IPS-NIHi11 (cell line): ENCODE results near the gene CCL20.
"Not testable (repeated sequence)": the region's sequence is repeated elsewhere in the genome, so short reads cannot be mapped to it uniquely, and the experiment has no call there.

Experiments used
- DNase-seq: peaks from one replicate; pipeline ENCODE4 v3.0.0; 2012; ENCODE audit warnings: mixed read lengths, low spot score

The CCL20 gene, protein sequence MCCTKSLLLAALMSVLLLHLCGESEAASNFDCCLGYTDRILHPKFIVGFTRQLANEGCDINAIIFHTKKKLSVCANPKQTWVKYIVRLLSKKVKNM

DNA sequence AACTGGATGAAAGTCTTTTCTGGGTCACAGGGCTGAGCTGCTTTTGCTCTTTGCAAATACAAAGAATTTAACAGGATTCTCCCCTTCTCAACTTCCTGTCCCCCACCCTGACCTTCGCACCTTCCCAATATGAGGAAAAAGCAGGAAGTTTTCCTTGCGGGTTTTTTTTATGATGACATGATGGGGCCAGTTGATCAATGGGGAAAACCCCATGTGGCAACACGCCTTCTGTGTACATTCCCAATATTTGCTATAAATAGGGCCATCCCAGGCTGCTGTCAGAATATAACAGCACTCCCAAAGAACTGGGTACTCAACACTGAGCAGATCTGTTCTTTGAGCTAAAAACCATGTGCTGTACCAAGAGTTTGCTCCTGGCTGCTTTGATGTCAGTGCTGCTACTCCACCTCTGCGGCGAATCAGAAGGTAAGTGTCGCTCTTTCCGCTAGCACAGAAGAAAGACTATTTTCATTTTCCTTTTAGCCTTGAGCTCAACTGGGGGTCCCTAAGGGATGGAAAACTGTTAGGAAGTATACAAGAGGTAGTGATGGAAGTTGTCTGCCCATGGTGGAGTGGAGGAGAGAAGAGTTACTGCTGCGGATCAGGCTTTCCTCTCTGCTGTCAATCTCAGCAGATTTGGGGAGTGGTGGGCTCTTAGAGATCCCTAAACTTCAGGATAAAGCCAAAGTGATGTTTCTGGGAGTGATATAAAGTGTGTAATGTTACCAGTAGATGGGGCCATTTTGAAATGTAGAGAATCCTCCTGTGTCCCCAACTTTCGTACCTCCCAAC lies at the start of gene CCL20:
CCL20 (plus strand) TSS at position 281 of the 792 bp plus-strand sequence; CDS start at position 351, 70 bp downstream.
- no peak for DNase-seq

DNA sequence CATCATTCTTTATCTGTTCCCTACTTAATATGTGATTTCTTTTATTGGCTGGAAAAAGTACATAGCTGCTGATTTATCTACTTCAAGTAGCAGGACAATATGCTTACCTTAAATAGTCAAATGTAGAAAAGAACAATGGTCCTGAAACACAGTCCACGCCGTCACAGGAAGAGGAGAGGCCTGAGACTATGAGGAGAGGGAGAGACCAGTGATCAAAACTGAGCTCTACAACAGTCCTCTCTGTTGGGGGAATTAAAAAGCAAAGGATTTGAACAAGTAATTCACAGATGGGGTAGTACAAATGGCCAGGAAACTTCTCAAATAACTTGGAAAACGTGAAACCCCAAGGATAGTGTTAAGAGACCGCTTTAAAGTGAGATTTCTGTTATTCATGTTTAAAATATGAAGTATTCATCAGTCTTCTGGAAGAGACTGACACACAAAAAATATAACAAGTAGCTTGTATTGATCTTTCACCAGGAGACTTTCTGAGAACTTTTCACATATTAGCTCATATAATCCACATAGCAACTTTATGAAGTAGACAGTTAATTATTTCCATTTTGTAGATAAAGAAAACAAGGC lies 47.8 kb upstream of the CCL20 start:
- no peak for DNase-seq

DNA sequence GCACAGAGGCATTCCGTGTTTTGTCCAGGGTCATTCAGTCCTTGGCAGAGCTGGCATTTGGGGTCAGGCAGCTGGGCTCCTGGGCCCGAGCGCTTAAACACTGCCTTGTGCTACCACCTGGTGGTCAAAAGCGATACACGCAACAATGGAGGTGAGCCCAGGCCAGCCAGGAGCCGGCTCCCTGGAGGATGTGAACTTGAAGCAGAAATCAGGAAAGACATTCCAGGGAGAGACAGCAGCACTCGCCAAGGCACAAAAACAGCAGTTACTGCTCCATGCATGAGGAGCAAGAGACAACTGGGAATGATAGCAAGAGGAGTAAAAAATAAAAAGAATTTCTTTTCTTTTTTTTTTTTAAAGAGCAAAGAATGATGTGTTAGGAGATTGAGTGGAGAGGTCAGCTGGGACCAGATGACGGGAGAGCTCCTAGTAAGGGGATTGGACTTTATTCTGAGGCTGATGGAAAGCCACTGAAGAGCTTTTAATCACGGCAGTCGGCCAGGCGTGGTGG lies 47.2 kb upstream of the CCL20 start:
- DNase-seq, result peak; percentile 88

DNA sequence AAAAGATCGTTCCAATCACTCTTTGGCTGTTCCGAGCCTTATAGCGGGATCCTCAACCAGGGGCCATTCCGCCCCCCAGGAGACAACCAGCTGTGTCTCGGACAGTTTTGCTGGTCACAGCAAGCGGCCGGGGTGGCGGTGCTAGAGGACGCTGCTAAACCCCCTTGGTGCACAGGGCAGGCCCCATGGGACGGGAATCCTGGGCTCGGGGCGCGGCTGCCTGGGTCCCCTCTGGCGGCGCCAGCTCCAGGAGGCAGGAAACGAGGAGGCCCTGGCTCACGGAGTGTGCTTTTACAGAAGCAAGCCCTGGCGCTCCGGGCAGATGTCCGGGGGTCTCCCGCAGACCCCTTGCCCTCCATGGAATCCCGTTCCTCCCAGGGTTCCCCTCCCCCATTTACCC lies 45.8 kb upstream of the CCL20 start:
- no peak for DNase-seq

DNA sequence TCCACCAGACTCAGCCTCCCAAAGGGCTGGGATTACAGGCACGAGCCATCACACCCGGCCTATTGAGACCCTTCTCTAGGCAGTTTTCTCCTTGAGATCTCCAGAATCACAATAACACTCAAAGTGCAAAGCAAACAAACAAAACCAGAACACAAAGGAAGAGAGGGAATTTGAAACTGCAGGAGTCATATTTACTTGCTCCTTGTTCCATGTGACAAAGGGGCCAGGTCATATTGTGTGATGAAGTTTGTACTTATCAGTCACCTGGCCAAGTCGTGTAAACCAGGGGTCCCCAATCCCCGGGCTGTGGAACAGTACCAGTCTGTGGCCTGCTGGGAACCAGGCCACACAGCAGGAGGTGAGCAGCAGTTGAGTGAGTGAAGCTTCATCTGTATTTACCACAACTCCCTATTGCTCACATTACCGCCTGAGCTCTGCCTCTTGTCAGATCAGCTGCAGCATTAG lies 41.4 kb upstream of the CCL20 start:
- no peak for DNase-seq

DNA sequence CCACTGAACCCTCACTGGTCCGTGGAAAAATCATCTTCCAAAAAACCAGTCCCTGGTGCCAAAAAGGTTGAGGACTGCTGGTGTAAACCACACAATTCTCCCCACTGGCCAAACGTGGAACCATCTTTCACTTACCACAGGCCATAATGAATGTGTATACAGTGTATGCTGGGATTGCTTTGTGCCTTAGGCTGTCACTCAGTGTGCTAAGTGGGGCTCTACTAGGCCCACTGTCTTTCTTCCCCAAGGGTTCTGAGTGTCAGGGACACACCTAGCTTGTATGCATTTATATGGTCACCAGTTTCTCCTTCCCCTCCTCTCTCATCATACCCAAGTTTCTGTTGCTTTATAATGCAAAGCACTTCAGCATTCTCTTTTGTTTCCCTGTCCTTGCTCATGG lies 40.7 kb upstream of the CCL20 start:
- DNase-seq, result no peak

DNA sequence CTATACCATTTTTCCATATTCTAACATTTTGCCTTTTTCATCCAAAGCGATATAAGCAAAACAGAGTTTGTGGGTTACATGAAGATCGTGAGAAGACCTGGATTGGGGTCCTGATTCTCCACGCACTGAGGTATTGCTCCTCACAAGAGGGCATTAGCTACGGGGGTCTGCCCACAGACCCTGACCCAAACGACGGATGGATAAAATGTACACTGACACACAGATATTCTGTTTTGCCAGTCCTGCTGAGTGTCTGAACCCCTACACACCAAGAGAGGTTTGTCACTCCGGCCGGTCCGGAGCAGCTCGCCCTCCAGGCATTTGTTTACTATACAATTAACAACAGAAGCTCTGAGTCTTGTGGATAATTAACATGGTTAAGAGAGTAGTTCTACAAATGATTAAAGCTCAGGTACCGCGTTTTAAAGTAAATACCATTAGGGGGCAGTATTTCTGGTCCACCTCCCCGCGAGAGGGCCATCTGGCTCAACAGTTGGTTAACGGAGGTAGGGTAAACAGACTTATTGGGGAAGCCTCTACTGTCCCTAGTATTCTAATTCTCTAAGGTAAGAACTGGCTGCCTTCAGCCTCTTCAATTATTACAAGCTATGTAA lies 39.5 kb upstream of the CCL20 start:
- peak; percentile 45 for DNase-seq

DNA sequence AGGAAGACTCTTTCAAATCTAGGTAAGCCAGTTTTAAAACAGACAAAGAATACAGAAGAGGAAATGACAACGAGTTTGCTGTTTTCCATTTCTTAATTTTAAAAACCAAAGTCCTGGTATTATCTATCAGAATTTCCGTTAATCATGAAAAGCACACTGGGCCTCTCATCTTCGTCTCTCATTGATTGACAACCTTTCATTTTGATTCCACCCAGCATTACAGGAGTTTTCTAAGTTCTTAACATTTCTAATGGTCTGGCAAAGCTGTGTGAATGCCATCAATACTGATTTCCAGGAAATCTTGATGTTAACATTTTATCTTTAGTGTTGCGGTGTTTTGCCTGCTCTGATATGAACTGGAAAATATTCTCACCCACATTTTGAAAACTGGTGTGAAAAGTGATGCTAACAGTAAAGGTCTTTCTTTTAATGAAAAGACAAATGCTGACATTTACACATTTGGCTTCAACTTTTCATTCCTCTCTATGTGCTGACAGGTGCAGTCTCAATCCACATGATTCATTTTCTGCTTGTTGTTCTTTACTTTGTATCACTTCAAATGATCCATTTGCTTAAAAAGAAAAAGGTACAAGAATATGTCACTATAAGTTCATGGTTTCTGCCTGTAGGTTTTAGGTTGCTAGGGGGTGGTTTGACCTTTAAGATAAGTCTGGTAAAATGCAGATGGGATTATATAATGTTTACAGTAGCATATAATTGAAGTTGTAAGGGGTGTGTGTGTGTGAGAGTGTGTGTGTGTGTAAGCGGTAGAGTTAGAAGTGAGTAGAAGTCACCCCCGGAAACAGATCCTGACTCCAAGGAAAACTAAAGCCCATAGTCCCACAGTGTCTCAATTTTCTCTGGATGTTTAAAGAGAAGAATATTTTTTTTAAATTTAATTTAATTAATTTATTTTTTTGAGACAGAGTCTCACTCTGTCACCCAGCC lies 38.5 kb upstream of the CCL20 start:
- DNase-seq, result no peak

DNA sequence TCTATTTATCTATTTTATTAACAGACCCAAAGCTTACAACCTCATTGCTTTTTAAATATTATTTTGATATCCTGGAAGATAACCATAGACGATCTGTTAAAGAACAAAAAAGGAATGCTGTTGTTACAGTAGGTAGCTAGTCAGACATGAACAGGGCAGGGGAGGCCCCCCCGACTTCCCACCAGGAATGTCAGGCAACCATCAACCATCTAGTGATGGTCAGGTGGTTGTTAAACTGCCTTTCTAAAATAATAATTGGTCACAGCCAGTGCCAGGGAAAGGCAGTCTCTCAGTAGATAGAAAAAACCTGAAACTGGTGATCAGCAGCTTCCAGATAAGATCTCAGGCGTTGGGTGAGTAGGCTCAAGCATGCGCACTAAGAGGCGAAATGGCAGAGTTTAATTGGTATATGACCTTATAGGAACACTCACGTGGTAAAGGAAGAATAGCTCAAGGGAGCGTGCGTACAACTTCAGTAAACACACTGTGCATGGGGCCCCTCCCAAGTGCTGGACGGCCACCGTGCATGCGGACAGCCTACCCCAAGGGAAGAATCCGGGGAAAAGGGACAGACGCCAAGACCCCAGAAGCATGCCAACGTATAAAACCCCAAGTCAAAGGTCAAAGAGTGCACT lies 32.5 kb upstream of the CCL20 start:
- DNase-seq, result no peak

DNA sequence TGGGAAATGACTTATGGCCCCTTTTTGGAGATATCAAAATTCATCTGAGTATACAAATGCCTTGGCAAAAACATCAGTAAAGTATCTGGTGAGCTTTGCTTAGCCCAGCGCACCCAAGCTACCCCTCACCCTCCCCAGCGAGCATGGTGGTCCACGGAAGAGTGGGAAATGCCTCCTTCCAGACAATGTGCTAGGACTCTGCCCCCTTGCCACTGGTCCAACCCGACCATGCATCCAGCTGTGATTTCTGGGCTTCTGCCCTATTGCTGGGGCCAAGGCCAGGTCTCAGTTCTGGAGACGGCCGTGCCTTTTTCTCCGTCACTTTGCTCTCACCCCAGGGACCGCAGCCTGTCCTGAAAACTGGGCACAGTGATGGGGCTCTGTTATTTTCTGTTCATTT lies 31.8 kb upstream of the CCL20 start:
- DNase-seq, result no peak

DNA sequence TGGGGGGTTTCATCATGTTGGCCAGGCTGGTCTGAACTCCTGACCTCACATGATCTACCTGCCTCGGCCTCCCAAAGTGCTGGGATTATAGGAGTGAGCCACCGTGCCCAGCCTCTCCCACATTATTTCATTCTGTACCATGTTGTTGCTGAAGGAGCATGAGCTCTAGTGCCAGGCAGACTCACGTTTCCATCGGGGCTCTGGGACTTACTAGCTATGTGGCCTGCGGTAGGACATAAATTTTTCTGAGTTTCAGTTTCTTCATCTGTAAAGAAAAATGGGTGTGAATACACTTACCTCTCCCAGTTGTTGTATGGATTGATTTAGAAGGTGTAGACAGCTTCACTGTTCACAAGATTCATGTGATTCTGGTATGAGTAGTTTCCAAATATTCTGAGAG lies 30.8 kb upstream of the CCL20 start:
- DNase-seq, result no peak

DNA sequence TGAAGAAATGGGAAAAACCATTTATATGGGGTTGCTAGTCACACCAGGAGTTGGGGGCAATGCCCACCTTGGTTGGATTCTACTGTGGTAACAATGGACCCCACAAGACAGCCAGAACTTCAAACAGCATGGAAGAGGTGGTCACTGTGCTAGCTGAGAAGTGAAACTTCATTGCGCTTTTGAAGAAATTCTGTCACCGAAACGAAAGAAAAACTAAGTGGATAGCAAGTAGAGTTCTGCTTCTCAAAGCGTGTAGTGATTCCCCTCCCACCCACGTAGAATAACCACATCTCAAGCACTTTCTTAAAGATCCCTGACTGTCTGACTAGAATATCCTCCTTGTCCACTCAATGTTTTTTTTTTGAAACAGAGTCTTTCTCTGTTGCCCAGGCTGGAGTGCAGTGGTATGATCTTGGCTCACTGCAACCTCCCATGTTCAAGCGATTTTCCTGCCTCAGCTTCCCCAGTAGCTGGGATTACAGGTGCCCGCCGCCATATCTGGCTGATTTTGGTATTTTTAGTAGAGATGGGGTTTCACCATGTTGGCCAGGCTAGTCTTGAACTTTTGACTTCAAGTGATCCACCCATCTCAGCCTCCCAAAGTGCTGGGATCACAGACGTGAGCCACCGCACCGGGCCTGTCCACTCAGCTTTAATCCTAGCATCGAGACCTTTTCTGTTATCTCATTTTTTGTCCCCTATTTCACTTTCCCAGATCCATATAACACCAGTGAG lies 30.1 kb upstream of the CCL20 start:
- DNase-seq, result no peak

DNA sequence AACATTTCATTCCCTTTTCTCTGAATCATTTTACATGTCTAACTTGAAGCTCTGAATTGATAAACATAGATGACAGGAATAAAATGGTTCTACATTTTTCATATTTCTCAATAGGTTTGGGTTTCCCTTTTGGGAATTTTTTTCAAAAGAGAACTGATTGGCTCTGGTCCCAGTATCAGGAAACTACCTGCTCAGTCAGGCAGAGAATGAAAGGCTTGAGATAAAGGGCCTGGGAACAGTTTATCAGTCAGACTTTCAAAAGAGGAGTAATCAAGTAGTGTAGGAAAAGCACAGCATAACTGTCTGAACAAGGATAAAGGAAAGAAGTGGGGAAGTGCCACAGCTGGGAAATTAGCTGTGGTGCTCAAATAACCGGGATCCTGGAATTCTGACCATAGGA lies 28.3 kb upstream of the CCL20 start:
- no peak for DNase-seq

DNA sequence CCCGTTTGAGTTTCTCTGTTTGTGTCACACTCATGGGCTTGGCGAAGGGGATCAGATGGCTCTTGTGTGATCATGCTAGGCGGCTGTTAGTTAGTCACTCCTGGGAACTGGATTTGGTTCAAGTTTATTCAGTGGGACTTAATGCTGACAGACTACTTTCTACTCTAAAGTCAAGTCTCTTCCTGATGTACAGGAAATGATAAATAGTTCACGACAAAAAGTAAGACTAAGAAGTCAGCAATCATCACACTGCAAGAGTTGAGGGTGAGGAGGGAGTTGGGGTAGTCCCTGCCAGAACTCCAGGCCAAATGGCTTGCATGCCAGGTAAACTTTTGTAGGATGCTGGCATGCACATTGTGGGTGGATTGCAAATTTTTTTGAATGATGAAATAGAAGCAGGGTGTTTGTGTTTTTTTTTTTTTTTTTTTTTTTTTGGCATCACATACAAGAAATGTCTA lies 25.1 kb upstream of the CCL20 start:
- DNase-seq, result no peak

DNA sequence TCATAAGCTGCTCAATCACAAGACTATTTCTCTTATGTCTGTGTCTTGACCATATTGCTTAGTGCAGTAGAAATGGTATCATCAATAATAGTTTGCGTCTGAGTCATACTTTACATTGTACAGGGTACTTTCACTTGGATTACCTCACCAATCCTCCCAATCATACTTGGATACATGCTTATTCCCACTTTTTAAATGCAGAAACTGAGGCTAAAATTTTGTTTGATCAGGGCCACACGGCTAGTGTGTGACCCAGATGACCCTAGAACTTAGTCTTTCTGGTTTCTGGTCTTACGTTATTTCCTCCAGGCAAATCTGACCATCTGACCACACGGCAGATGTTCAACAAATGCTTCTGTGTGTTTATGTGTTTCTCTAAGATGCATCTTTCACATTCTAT lies 23.8 kb upstream of the CCL20 start:
- DNase-seq, result no peak

DNA sequence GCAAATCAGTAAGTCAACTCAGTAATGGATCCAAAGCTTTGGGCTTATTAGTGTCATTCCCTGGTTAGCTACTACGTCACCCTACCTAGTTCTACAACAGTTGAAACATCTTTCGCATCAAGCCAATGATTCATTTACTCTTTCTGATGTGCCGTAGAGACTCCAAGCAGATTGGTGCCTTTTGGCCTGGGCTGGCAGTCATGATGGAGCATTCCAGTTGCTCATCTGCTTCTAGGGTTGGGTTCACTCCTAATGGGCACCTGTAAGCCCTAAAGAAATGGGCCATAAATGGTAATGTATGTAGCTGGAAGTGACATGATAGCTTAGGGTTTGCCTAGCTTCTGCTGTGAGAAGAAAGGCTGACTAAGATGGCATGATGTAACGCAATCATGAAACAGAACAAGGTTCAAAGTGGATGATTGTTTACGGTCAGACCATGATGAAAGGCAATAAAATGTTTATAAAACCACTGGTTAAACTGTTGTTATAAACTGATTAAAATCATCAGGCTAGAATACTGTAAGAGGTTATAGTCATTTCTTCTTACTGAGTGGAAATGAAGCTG lies 20.4 kb upstream of the CCL20 start:
- DNase-seq, result no peak

DNA sequence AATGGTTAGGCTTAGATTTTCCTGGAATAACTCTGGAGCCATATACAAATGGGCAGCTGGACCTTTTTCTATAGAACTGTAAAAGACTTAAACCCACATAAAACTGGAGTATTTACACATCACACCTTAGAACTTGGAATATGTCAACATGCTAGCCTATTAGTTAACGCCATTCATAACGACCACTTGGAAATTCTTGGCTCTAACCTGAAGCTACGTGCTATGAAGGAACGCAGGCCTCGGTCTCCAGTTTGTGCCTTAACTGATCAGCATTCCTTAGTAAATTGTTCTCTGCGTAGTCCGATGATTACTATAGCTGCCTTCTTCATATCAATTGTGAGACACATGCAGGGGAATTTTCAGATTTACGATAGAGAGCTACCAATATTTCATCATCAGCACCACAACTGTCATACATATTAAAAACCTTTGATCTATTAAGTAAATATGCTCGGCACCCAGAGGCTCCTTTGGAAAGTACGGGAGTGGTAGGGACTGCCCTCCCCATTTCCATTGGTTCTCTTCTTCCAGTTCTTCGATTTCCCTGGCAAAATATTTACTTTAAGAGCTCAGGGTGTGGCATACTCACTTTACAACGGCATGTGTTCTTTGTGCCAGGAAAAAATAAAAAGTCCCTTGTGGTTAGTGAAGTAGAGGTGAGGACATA lies 17.5 kb upstream of the CCL20 start:
- no peak for DNase-seq

DNA sequence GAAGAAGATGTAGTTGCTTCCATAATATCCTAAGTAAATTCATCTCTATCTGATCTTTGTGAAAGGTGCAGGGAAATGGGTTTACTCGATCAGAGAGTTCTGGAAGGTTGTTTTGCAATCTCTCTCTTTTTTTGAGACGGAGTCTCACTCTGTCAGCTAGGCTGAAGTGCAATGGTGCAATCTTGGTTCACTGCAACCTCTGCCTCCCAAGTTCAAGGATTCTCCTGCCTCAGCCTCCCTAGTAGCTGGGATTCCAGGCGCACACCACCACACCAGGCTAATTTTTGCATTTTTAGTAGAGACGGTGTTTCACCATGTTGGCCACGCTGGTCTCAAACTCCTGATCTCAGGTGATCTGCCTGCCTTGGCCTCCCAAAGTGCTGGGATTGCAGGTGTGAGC lies 16.9 kb upstream of the CCL20 start:
- not testable (repeated sequence) for DNase-seq

DNA sequence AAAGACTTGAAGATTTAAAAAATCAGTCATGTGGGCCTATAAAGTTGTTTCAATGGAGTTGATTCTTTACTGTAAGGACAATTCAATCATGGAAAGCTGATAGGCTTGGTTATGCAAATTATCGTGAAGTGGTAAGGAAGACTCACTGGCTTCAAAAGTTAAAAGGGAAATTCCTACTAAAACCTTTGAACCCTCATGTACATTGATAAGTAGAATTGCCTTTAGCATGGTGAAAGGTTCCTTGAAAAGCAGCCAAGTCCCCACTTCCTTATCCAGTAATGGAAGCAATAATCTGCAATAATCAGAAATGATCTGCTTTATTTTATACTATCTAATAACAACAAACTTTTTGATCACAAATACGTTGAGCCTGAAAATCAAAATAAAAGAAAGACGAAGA lies 14.4 kb upstream of the CCL20 start:
- no peak for DNase-seq

DNA sequence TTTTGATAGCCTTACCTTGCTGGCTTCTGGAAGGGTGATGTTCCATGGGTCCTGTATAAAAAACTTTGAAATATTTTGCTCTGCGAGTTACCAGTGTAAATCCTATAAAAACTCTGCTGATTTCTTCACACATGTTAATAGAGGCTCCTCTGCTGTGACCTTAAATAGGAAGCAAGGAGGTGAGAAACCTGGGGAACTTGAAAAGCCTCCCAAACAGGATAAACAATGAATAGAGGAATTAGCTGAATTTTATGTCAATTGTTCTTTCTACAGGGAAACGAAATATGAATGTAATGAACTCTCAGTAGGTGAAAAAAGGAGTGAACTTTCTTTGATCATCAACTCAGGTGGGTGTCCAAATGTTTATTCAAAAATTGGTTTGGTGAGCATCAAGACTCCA lies 10.8 kb upstream of the CCL20 start:
- no peak for DNase-seq
